ENCODE data around the gene NCOA3.

Gene NCOA3

GRCh38 chr20:47669152-47669425 lies 167.4 kb downstream of the NCOA3 start:
- Histone ChIP-seq H2AK5ac (ENCODE audit: low read length) (no peak overlapping the region), H3K4me2 (ENCODE audit: low read length) (no peak overlapping the region), H3K27ac (ENCODE audit: low read depth, low read length) (no peak overlapping the region), H3K18ac (ENCODE audit: low read length) (no peak overlapping the region), H3K36me3 (ENCODE audit: control insufficient read depth, insufficient read depth, low read length) (no peaks in the 10 kb centered on the region), H3K4ac (ENCODE audit: low read depth, low read length) (no peak overlapping the region), H4K5ac (ENCODE audit: low read length) (no peak overlapping the region), H3K27me3 (ENCODE audit: insufficient read depth, low read length, poor library complexity) (no peaks in the 10 kb centered on the region), H2BK5ac (ENCODE audit: low read length) (no peak overlapping the region), H3K4me1 (ENCODE audit: control insufficient read depth, low read depth, low read length) (no peaks in the 10 kb centered on the region), H2BK15ac (replicated peaks; ENCODE audit: low read depth) (no peak overlapping the region), H3K9ac (ENCODE audit: low read length) (no peak overlapping the region), H3K4me3 (ENCODE audit: low read length) (no peak overlapping the region), H3K56ac (ENCODE audit: low read length) (no peak overlapping the region), H3K79me2 (ENCODE audit: control insufficient read depth, insufficient read depth, low read length) (no peaks in the 10 kb centered on the region), H3K23ac (ENCODE audit: low read length) (no peak overlapping the region), H2BK120ac (ENCODE audit: low read depth, low read length) (no peak overlapping the region), H3K79me1 (ENCODE audit: low read length) (no peaks in the 10 kb centered on the region), H4K8ac (ENCODE audit: low read depth, low read length) (no peak overlapping the region)
- no peak for DNase-seq
- WGBS (ENCODE audit: extremely low coverage, insufficient coverage, low lambda C conversion rate): no CpG with 5 or more reads among the region's 8 CpGs

- H3K27ac ChIP-seq (ENCODE audit: low read depth, low read length): no peak overlapping the region
- no peak overlapping the region for H2BK15ac ChIP-seq (replicated peaks; ENCODE audit: low read depth)
These were observed 167.8 kb downstream of the NCOA3 start for GRCh38 chr20:47669489-47669888.

GRCh38 chr20:47669927-47670890 lies 168.5 kb downstream of the NCOA3 start:
- no peaks in the 10 kb centered on the region for H3K27me3 ChIP-seq (ENCODE audit: insufficient read depth, low read length, poor library complexity)
- H4K5ac ChIP-seq (ENCODE audit: low read length): no peak overlapping the region
- no peak overlapping the region for H3K4me3 ChIP-seq (ENCODE audit: low read length)
- H2BK5ac ChIP-seq (ENCODE audit: low read length): no peak overlapping the region
- no peak overlapping the region for H2BK120ac ChIP-seq (ENCODE audit: low read depth, low read length)
- no peak overlapping the region for H3K9ac ChIP-seq (ENCODE audit: low read length)
- no peak overlapping the region for H2AK5ac ChIP-seq (ENCODE audit: low read length)
- no peak overlapping the region for H4K8ac ChIP-seq (ENCODE audit: low read depth, low read length)
- no peak overlapping the region for H3K23ac ChIP-seq (ENCODE audit: low read length)
- H3K79me2 ChIP-seq (ENCODE audit: control insufficient read depth, insufficient read depth, low read length): no peaks in the 10 kb centered on the region
- no peak for DNase-seq
- no CpG with 5 or more reads among the region's 22 CpGs for WGBS (ENCODE audit: extremely low coverage, insufficient coverage, low lambda C conversion rate)
- H3K4me1 ChIP-seq (ENCODE audit: control insufficient read depth, low read depth, low read length): no peaks in the 10 kb centered on the region
- no peak overlapping the region for H3K4ac ChIP-seq (ENCODE audit: low read depth, low read length)
- no peak overlapping the region for H3K56ac ChIP-seq (ENCODE audit: low read length)
- H3K18ac ChIP-seq (ENCODE audit: low read length): no peak overlapping the region
- H3K4me2 ChIP-seq (ENCODE audit: low read length): no peak overlapping the region
- no peaks in the 10 kb centered on the region for H3K36me3 ChIP-seq (ENCODE audit: control insufficient read depth, insufficient read depth, low read length)
- H3K79me1 ChIP-seq (ENCODE audit: low read length): no peaks in the 10 kb centered on the region
- H2BK15ac ChIP-seq (replicated peaks; ENCODE audit: low read depth): no peak overlapping the region
- no peak overlapping the region for H3K27ac ChIP-seq (ENCODE audit: low read depth, low read length)

More at GRCh38 chr20:47669489-47669888, 167.8 kb downstream of the NCOA3 start:
- DNase-seq: no peak
- Histone ChIP-seq H2BK5ac (ENCODE audit: low read length) (no peak overlapping the region), H3K18ac (ENCODE audit: low read length) (no peak overlapping the region), H3K36me3 (ENCODE audit: control insufficient read depth, insufficient read depth, low read length) (no peaks in the 10 kb centered on the region), H2AK5ac (ENCODE audit: low read length) (no peak overlapping the region), H3K4me3 (ENCODE audit: low read length) (no peak overlapping the region), H3K23ac (ENCODE audit: low read length) (no peak overlapping the region), H3K4ac (ENCODE audit: low read depth, low read length) (no peak overlapping the region), H3K27me3 (ENCODE audit: insufficient read depth, low read length, poor library complexity) (no peaks in the 10 kb centered on the region), H3K79me1 (ENCODE audit: low read length) (no peaks in the 10 kb centered on the region), H3K4me2 (ENCODE audit: low read length) (no peak overlapping the region), H3K4me1 (ENCODE audit: control insufficient read depth, low read depth, low read length) (no peaks in the 10 kb centered on the region), H4K5ac (ENCODE audit: low read length) (no peak overlapping the region), H3K9ac (ENCODE audit: low read length) (no peak overlapping the region), H4K8ac (ENCODE audit: low read depth, low read length) (no peak overlapping the region), H3K79me2 (ENCODE audit: control insufficient read depth, insufficient read depth, low read length) (no peaks in the 10 kb centered on the region), H2BK120ac (ENCODE audit: low read depth, low read length) (no peak overlapping the region), H3K56ac (ENCODE audit: low read length) (no peak overlapping the region)
- WGBS (ENCODE audit: extremely low coverage, insufficient coverage, low lambda C conversion rate): no CpG with 5 or more reads among the region's 4 CpGs

- no peak overlapping the region for H3K4me3 ChIP-seq (ENCODE audit: low read length)
- no peaks in the 10 kb centered on the region for H3K79me2 ChIP-seq (ENCODE audit: control insufficient read depth, insufficient read depth, low read length)
- no peak overlapping the region for H3K18ac ChIP-seq (ENCODE audit: low read length)
- WGBS (ENCODE audit: extremely low coverage, insufficient coverage, low lambda C conversion rate): no CpG with 5 or more reads among the region's 10 CpGs
- H3K4me2 ChIP-seq (ENCODE audit: low read length): no peak overlapping the region
- H3K9ac ChIP-seq (ENCODE audit: low read length): no peak overlapping the region
- no peak overlapping the region for H3K4ac ChIP-seq (ENCODE audit: low read depth, low read length)
- no peak overlapping the region for H4K5ac ChIP-seq (ENCODE audit: low read length)
- no peak overlapping the region for H2BK15ac ChIP-seq (replicated peaks; ENCODE audit: low read depth)
- no peaks in the 10 kb centered on the region for H3K27me3 ChIP-seq (ENCODE audit: insufficient read depth, low read length, poor library complexity)
- H3K56ac ChIP-seq (ENCODE audit: low read length): no peak overlapping the region
- no peak overlapping the region for H4K8ac ChIP-seq (ENCODE audit: low read depth, low read length)
- H2BK120ac ChIP-seq (ENCODE audit: low read depth, low read length): no peak overlapping the region
- H3K36me3 ChIP-seq (ENCODE audit: control insufficient read depth, insufficient read depth, low read length): no peaks in the 10 kb centered on the region
- no peaks in the 10 kb centered on the region for H3K4me1 ChIP-seq (ENCODE audit: control insufficient read depth, low read depth, low read length)
- no peaks in the 10 kb centered on the region for H3K79me1 ChIP-seq (ENCODE audit: low read length)
- H2BK5ac ChIP-seq (ENCODE audit: low read length): no peak overlapping the region
- no peak overlapping the region for H3K23ac ChIP-seq (ENCODE audit: low read length)
- DNase-seq: no peak
- no peak overlapping the region for H3K27ac ChIP-seq (ENCODE audit: low read depth, low read length)
- no peak overlapping the region for H2AK5ac ChIP-seq (ENCODE audit: low read length)
These were observed 169.2 kb downstream of the NCOA3 start for GRCh38 chr20:47670913-47671312.

GRCh38 chr20:47672166-47672565 lies 170.5 kb downstream of the NCOA3 start:
- Histone ChIP-seq H3K4me1 (ENCODE audit: control insufficient read depth, low read depth, low read length) (no peaks in the 10 kb centered on the region), H3K27me3 (ENCODE audit: insufficient read depth, low read length, poor library complexity) (no peaks in the 10 kb centered on the region), H3K4me2 (ENCODE audit: low read length) (no peak overlapping the region), H3K18ac (ENCODE audit: low read length) (no peak overlapping the region), H2BK15ac (replicated peaks; ENCODE audit: low read depth) (no peak overlapping the region), H3K56ac (ENCODE audit: low read length) (no peak overlapping the region), H3K27ac (ENCODE audit: low read depth, low read length) (no peak overlapping the region), H2BK120ac (ENCODE audit: low read depth, low read length) (no peak overlapping the region), H3K79me1 (ENCODE audit: low read length) (no peaks in the 10 kb centered on the region), H3K79me2 (ENCODE audit: control insufficient read depth, insufficient read depth, low read length) (no peaks in the 10 kb centered on the region), H3K36me3 (ENCODE audit: control insufficient read depth, insufficient read depth, low read length) (no peaks in the 10 kb centered on the region), H2BK5ac (ENCODE audit: low read length) (no peak overlapping the region), H2AK5ac (ENCODE audit: low read length) (no peak overlapping the region), H3K4me3 (ENCODE audit: low read length) (no peak overlapping the region), H3K4ac (ENCODE audit: low read depth, low read length) (no peak overlapping the region), H3K23ac (ENCODE audit: low read length) (no peak overlapping the region), H4K5ac (ENCODE audit: low read length) (no peak overlapping the region), H4K8ac (ENCODE audit: low read depth, low read length) (no peak overlapping the region), H3K9ac (ENCODE audit: low read length) (no peak overlapping the region)
- WGBS (ENCODE audit: extremely low coverage, insufficient coverage, low lambda C conversion rate): no CpG with 5 or more reads among the region's 15 CpGs
- DNase-seq: no peak

Measured in mesendoderm (in vitro differentiated cells).